ENCODE results near the gene AIFM3.

Gene AIFM3

DNA sequence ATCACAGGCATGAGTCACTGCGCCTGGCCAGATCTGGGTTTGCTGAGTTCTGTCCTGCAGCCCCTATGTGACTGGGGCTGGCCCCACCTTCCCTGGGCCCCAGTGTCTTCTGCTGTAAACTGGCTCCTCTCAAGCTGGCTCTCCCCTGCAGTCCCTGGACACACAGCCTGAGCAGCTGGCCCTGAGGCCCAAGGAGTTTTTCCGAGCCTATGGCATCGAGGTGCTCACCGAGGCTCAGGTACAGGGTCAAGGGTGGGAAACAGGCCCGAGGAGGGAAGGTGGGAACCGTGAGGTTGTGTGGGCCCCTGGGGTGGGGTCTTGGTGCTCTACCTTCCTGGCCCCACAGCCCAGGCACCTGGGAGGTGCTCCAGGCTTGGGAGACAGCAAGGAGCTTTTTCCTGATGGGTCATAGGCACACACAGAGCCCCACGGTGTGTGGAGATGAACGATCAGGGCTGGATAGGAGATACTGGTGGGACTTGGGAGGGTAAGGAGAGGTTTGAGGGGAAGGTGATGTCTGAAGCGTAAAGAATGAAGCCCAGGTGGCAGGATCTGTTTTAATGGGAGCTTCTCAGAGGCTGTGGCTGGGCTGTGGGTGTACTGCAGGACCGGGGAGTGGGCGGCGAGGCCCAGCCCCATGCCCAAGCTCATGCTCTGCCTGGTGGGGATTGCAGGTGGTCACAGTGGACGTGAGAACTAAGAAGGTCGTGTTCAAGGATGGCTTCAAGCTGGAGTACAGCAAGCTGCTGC is 8.7 kb downstream of the AIFM3 start:
- no peak for DNase-seq (ENCODE audit: low read depth)
- TF ChIP-seq, protein P1, sequence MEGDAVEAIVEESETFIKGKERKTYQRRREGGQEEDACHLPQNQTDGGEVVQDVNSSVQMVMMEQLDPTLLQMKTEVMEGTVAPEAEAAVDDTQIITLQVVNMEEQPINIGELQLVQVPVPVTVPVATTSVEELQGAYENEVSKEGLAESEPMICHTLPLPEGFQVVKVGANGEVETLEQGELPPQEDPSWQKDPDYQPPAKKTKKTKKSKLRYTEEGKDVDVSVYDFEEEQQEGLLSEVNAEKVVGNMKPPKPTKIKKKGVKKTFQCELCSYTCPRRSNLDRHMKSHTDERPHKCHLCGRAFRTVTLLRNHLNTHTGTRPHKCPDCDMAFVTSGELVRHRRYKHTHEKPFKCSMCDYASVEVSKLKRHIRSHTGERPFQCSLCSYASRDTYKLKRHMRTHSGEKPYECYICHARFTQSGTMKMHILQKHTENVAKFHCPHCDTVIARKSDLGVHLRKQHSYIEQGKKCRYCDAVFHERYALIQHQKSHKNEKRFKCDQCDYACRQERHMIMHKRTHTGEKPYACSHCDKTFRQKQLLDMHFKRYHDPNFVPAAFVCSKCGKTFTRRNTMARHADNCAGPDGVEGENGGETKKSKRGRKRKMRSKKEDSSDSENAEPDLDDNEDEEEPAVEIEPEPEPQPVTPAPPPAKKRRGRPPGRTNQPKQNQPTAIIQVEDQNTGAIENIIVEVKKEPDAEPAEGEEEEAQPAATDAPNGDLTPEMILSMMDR (IDR thresholded peaks at IDR 0.05; ENCODE audit: insufficient read depth, low read depth, low read length, missing control alignments) = no peak
- H3K4me3 ChIP-seq (ENCODE audit: low read length) = no peak overlapping the region

DNA sequence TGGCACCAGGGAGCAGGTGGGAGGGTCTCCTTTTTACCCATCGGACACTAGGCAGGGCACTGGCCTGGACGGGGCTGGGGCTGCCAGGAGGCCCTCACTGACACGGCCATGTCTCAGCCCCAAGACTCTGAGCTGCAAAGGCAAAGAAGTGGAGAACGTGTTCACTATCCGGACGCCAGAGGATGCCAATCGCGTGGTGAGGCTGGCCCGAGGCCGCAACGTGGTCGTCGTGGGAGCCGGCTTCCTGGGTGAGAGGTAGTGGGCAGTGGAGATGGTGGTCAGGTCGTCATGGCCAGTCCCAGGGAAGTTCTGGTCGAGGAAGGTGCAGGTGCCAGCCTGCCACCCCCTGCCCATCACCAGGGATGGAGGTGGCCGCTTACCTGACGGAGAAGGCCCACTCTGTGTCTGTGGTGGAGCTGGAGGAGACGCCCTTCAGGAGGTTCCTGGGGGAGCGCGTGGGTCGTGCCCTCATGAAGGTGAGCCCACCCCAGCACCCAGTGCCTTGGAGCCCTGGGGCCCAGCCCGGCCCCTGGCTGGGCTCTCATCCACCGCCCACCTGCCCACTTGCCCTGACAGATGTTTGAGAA is 9.3 kb downstream of the AIFM3 start:
- TF ChIP-seq, protein P1 (IDR thresholded peaks at IDR 0.05; ENCODE audit: insufficient read depth, low read depth, low read length, missing control alignments) = no peak
- H3K4me3 ChIP-seq (ENCODE audit: low read length) = no peak overlapping the region
- no peak for DNase-seq (ENCODE audit: low read depth)

DNA sequence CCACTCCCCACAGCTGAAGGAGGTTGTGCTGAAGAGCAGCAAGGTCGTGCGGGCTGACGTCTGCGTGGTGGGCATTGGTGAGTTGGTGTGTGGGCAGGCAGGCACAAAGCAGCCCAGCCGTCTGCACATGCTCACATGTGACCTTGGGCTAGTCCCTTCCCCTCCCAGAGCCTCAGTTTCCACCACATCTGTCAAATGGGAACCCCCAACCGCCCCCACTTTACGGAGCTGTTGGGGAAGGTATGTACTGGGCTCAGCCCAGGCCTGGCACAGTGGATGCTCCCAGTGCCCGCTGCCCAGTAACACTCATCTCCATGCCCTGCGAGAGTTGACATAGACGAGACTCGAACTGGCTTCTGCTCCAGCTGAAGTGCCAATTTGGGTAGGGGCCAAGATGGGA is 10.0 kb downstream of the AIFM3 start:
- TF ChIP-seq, protein P1 (IDR thresholded peaks at IDR 0.05; ENCODE audit: insufficient read depth, low read depth, low read length, missing control alignments) = no peak
- DNase-seq (ENCODE audit: low read depth) = no peak

DNA sequence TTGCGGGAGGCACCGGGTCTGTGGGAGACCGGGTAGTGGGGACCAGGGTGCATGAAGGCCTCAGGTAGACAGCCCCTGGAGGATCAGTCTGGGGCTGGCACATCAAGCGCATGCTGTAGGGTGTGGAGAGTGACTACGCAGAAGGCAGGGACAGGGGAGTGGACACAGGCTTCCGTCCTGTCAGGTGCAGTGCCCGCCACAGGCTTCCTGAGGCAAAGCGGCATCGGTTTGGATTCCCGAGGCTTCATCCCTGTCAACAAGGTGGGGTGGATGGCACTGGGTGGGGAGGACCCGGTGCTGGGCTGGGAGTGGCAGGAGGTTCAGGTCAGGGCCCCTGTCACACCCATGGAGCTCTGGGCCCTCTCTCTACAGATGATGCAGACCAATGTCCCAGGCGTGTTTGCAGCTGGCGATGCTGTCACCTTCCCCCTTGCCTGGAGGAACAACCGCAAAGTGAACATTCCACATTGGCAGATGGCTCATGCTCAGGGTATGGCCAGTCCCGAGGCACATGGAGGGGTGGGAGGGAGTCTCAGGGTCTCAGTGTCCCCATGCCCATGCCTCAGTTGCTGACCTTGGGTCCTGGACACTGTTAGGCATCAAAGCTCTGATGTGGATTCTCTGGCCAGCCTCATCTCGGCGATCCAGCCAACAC is 10.6 kb downstream of the AIFM3 start:
- DNase-seq (ENCODE audit: low read depth) = no peak
- H3K4me3 ChIP-seq (ENCODE audit: low read length) = no peak overlapping the region
- TF ChIP-seq, protein P1 (IDR thresholded peaks at IDR 0.05; ENCODE audit: insufficient read depth, low read depth, low read length, missing control alignments) = no peak

More for the DNA sequence above, 10.0 kb downstream of the AIFM3 start:
- no peak overlapping the region for H3K4me3 ChIP-seq (ENCODE audit: low read length)

DNA sequence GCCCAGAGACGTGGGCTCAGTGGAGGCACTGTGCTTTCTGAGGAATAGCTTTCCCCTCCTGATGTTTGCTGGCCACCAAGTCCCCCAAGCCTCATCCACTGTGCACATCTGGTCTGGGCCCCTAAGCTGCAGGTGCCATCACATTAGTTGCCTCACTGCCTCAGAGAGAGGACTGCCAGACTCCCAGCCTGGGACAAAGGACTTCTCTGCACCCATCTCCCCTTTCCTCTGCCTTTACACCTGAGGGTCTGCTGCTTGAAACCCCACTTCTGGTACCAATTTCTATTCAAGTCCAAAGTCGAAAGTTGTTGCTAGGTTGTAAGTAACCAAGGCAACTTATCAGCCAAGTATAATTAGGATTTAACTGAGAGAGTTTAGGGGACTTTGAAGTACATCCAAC is 11.4 kb downstream of the AIFM3 start:
- no peak overlapping the region for H3K4me3 ChIP-seq (ENCODE audit: low read length)
- TF ChIP-seq, protein P1 (IDR thresholded peaks at IDR 0.05; ENCODE audit: insufficient read depth, low read depth, low read length, missing control alignments) = no peak
- DNase-seq (ENCODE audit: low read depth) = no peak

DNA sequence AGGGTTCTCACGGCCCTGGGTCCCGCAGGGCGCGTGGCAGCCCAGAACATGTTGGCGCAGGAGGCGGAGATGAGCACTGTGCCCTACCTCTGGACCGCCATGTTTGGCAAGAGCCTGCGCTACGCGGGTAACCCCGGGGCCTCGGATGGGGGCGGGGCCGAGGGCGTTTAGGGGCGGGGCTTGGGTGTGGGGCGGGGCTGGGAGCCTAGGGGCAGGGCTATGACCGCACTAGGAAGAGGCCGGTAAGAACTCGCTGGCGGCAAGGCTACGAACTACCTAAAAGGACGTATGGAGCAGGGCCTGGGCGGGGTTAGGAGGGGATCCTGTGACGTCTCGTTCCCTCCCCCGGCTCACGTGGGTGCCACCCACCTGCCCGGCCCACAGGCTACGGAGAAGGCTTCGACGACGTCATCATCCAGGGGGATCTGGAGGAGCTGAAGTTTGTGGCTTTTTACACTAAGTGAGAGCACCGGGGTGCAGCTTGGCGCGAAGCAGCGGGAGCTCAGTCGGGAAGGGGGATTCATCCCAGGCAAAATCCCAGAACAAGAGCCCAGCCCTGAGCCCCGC is 12.3 kb downstream of the AIFM3 start:
- TF ChIP-seq, protein P1 (IDR thresholded peaks at IDR 0.05; ENCODE audit: insufficient read depth, low read depth, low read length, missing control alignments) = no peak
- peak; percentile 90 for DNase-seq (ENCODE audit: low read depth)
- peak overlapping the region; percentile 31 for H3K4me3 ChIP-seq (ENCODE audit: low read length)
